ENCODE data around the gene TMEM101. TPM values are rescaled to one million over a fixed set of nuclear protein-coding genes. Genes with fewer than 3 reads are reported as not detected.
"Not testable (repeated sequence)": the region's sequence is repeated elsewhere in the genome, so short reads cannot be mapped to it uniquely, and the experiment has no call there.

Gene TMEM101
- total RNA-seq, 1 experiment from 2014 or later, result 25.6 TPM

DNA sequence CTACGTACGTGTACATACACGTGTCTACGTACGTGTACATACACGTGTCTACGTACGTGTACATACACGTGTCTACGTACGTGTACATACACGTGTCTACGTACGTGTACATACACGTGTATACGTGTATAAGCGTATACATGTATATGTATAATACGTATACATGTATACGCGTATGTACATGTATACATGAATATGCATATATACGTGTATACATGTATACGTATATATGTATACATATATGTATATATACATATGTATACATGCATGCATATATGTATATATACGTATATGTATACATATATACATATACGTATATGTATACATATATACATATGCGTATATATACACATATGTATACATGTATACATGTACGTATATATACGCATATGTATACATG is 38.9 kb downstream of the TMEM101 start:
- H3K27me3 Mint-ChIP-seq (ENCODE audit: insufficient read depth, unreplicated experiment), result peaks cover 25% of the 10 kb centered on the region
- intact Hi-C loops (cut with micrococcal nuclease), result no loop called here
- no peaks in the 10 kb centered on the region for H3K4me1 Mint-ChIP-seq (ENCODE audit: insufficient read depth, unreplicated experiment)
- no peaks in the 10 kb centered on the region for H3K36me3 Mint-ChIP-seq (ENCODE audit: insufficient read depth, unreplicated experiment)
- H3K4me3 Mint-ChIP-seq (ENCODE audit: unreplicated experiment), result no peak overlapping the region
- ChIA-PET CTCF (no interaction called here), POLR2A (no interaction called here)
- BruUV-seq (replicated peaks), result no TSS peak
- H3K9me3 Mint-ChIP-seq (ENCODE audit: unreplicated experiment), result no peaks in the 10 kb centered on the region
- no peak for DNase-seq (ENCODE audit: unreplicated experiment)
- H3K27ac Mint-ChIP-seq (ENCODE audit: low read depth, unreplicated experiment), result no peak overlapping the region
- TF ChIP-seq, protein P1, sequence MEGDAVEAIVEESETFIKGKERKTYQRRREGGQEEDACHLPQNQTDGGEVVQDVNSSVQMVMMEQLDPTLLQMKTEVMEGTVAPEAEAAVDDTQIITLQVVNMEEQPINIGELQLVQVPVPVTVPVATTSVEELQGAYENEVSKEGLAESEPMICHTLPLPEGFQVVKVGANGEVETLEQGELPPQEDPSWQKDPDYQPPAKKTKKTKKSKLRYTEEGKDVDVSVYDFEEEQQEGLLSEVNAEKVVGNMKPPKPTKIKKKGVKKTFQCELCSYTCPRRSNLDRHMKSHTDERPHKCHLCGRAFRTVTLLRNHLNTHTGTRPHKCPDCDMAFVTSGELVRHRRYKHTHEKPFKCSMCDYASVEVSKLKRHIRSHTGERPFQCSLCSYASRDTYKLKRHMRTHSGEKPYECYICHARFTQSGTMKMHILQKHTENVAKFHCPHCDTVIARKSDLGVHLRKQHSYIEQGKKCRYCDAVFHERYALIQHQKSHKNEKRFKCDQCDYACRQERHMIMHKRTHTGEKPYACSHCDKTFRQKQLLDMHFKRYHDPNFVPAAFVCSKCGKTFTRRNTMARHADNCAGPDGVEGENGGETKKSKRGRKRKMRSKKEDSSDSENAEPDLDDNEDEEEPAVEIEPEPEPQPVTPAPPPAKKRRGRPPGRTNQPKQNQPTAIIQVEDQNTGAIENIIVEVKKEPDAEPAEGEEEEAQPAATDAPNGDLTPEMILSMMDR (IDR thresholded peaks at IDR 0.05; ENCODE audit: unreplicated experiment), result no peak

DNA sequence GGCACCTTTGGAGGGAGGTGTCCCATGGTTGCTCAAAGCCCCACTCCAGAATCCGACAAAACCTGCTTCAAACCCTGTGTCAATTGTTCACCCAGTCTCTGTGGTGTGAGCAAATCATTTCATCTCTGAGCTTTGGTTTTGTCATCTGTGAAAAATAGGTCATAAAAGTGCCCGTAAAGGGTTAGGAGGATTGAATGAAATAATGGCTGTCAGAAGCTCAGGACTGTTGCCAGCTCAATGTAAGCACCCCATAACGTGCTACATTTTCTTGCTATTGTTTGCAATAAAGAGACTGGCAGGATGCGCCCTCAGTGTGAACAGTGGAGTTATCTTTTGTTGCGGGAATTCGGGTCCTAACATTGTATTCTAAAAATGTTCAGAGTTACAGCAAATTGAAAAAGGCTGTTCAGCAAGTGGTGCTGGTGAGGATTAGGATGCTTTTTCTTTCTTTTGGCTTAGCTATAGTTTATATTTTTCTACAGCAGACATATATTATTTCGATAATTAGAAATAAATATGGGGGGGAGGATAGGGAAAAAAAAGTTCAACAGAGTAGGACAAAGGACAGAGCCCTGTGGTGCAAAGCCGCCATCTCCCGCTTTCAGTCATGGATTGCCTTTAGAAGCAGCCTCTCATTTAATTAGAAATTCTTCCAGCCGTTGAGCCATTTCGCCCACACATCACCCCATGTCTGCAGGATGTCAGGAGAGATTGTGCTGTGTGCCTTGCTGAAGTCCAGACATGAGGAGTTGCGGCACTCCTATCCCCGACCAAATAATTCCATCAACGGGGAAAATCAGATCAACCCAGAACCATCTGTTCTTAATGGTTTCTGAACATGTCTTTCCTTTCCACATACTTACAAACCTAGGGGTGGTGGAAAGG is 40.1 kb downstream of the TMEM101 start:
- ChIA-PET POLR2A (no interaction called here), CTCF (interaction anchor here (1.2 to 1.7 kb wide), 3 partner anchors 11 to 96 kb away, joined by 3 to 5 read pairs (median 4); no protein-coding TSS in a partner anchor)
- no peaks in the 10 kb centered on the region for H3K36me3 Mint-ChIP-seq (ENCODE audit: insufficient read depth, unreplicated experiment)
- H3K27ac Mint-ChIP-seq (ENCODE audit: low read depth, unreplicated experiment), result no peak overlapping the region
- H3K4me3 Mint-ChIP-seq (ENCODE audit: unreplicated experiment), result no peak overlapping the region
- H3K9me3 Mint-ChIP-seq (ENCODE audit: unreplicated experiment), result no peaks in the 10 kb centered on the region
- H3K27me3 Mint-ChIP-seq (ENCODE audit: insufficient read depth, unreplicated experiment), result peaks cover 25% of the 10 kb centered on the region
- BruUV-seq (replicated peaks), result no TSS peak
- no peak for DNase-seq (ENCODE audit: unreplicated experiment)
- intact Hi-C loops (cut with micrococcal nuclease), result no loop called here
- H3K4me1 Mint-ChIP-seq (ENCODE audit: insufficient read depth, unreplicated experiment), result no peaks in the 10 kb centered on the region
- TF ChIP-seq, protein P1 (IDR thresholded peaks at IDR 0.05; ENCODE audit: unreplicated experiment), result no peak

DNA sequence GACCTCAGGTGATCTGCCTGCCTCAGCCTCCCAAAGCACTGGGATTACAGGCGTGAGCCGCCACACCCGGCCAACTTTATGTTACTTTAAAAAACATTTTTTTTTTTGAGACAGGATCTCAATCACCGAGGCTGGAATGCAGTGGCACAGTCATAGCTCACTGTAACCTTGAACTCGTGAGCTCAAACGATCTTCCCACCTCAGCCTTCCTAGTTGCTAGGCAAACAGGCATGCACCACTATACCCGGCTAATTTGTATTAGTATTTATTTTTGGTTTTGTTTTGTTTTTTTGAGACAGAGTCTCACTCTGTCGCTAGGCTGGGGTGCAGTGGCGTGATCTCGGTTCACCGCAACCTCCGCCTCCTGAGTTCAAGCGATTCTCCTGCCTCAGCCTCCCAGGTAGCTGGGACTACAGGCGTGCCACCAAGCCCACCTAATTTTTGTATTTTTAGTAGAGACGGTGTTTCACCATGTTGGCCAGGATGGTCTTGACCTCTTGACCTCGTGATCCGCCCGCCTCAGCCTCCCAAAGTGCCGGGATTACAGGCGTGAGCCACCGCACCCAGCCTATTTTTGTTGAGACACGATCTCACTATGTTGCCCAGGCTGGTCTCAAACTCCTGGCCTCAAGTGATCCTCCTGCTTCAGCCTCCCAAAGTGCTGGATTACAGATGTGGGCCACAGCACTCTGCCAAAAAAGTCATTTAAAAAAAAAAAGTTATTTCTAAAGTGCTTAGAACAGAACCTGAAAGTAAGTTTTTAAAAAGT is 42.1 kb downstream of the TMEM101 start:
- BruUV-seq (replicated peaks); DNase-seq (ENCODE audit: unreplicated experiment); CTCF ChIA-PET; POLR2A ChIA-PET; H3K4me1 Mint-ChIP-seq (ENCODE audit: insufficient read depth, unreplicated experiment); intact Hi-C loops (cut with micrococcal nuclease); H3K27ac Mint-ChIP-seq (ENCODE audit: low read depth, unreplicated experiment); H3K9me3 Mint-ChIP-seq (ENCODE audit: unreplicated experiment); H3K36me3 Mint-ChIP-seq (ENCODE audit: insufficient read depth, unreplicated experiment); H3K4me3 Mint-ChIP-seq (ENCODE audit: unreplicated experiment): not testable (repeated sequence)
- H3K27me3 Mint-ChIP-seq (ENCODE audit: insufficient read depth, unreplicated experiment), result peaks cover 12% of the 10 kb centered on the region

DNA sequence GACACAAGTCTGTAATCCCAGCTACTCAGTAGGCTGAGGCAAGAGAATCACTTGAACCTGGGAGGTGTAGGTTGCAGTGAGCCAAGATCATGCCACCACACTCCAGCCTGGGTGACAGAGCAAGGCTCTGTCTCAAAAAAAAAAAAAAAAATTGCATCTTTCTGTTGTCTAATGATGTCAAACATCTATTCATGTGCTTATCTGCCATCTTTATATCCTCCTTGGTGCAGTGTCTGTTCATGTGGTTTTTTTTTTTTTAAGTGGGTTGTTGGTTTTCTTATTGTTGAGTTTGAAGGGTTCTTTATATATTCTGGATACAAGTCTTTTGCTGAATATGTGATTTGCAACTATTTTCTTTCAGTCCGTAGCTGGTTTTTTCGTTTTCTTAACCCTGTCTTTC is 43.3 kb downstream of the TMEM101 start:
- intact Hi-C loops (cut with micrococcal nuclease); POLR2A ChIA-PET; H3K4me1 Mint-ChIP-seq (ENCODE audit: insufficient read depth, unreplicated experiment); H3K36me3 Mint-ChIP-seq (ENCODE audit: insufficient read depth, unreplicated experiment); DNase-seq (ENCODE audit: unreplicated experiment); H3K27ac Mint-ChIP-seq (ENCODE audit: low read depth, unreplicated experiment); H3K9me3 Mint-ChIP-seq (ENCODE audit: unreplicated experiment); H3K4me3 Mint-ChIP-seq (ENCODE audit: unreplicated experiment); BruUV-seq (replicated peaks); H3K27me3 Mint-ChIP-seq (ENCODE audit: insufficient read depth, unreplicated experiment): not testable (repeated sequence)
- CTCF ChIA-PET, result interaction anchor here (0.6 to 0.7 kb wide), 4 partner anchors 18 to 438 kb away, joined by 3 read pairs; no protein-coding TSS in a partner anchor

DNA sequence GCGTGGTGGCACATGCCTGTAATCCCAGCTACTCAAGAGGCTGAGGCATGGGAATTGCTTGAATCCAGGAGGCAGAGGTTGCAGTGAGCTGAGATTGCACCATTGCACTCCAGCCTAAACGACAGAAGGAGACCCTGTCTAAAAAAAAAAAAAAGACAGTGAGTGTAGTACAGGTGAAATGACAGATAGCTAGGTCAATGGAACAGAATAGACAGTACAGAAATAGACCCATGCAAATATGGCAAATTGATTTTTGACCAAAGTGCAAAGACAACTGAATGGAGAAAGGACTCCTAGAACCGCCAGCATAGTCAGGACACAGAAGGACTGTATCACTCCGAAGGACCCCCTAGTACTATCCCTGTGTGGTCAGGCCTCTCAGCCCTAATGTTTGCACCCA is 44.4 kb downstream of the TMEM101 start:
- ChIA-PET POLR2A (interaction anchor here (0.8 kb wide), 1 partner anchor 56 kb away, joined by 3 read pairs; no protein-coding TSS in a partner anchor), CTCF (no interaction called here)
- TF ChIP-seq, protein P1 (IDR thresholded peaks at IDR 0.05; ENCODE audit: unreplicated experiment), result no peak
- Mint-ChIP-seq H3K27me3 (ENCODE audit: insufficient read depth, unreplicated experiment) (no peaks in the 10 kb centered on the region), H3K27ac (ENCODE audit: low read depth, unreplicated experiment) (no peak overlapping the region), H3K4me3 (ENCODE audit: unreplicated experiment) (no peak overlapping the region), H3K9me3 (ENCODE audit: unreplicated experiment) (no peaks in the 10 kb centered on the region), H3K36me3 (ENCODE audit: insufficient read depth, unreplicated experiment) (no peaks in the 10 kb centered on the region), H3K4me1 (ENCODE audit: insufficient read depth, unreplicated experiment) (no peaks in the 10 kb centered on the region)
- DNase-seq (ENCODE audit: unreplicated experiment), result no peak
- no TSS peak for BruUV-seq (replicated peaks)
- intact Hi-C loops (cut with micrococcal nuclease), result no loop called here
